Neural cell (in vitro differentiated cells): ENCODE measurements around the gene ARMH3. TPM values are rescaled to one million over a fixed set of nuclear protein-coding genes. Genes with fewer than 3 reads are reported as not detected.

ENCODE experiments used
- H2AFZ ChIP-seq: fragments of 200-600, 300-800 bp; sonication (generic), shearing (Covaris generic); 2 replicates; pipeline ENCODE4 v1.6.0; 2014; ENCODE audit warnings: low read depth, mild to moderate bottlenecking, antibody characterized with exemption, low read length, moderate library complexity
- H3F3A ChIP-seq: fragments of 200-600 bp; shearing (Covaris generic); 2 replicates; pipeline ENCODE4 v1.6.1; 2016; ENCODE audit warnings: mild to moderate bottlenecking, moderate library complexity, mixed read lengths, antibody characterized with exemption, low read length; ENCODE audit not compliant: insufficient read depth, poor library complexity, severe bottlenecking
- H3K27ac ChIP-seq: fragments of 200-600, 300-800 bp; sonication (generic), shearing (Covaris generic); 2 replicates; pipeline ENCODE4 v1.5.1; 2014; ENCODE audit warnings: mild to moderate bottlenecking, low read length, moderate library complexity
- H3K27me3 ChIP-seq: fragments of 300-800, 200-600 bp; sonication (generic), shearing (Covaris generic); 2 replicates; pipeline ENCODE4 v1.6.0; 2014; ENCODE audit warnings: mild to moderate bottlenecking, low read depth, low read length, moderate library complexity; ENCODE audit not compliant: insufficient read depth
- H3K36me3 ChIP-seq: fragments of 300-800, 200-600 bp; sonication (generic), shearing (Covaris generic); 2 replicates; pipeline ENCODE4 v1.5.1; 2014; ENCODE audit warnings: mild to moderate bottlenecking, antibody characterized with exemption, low read length, moderate library complexity; ENCODE audit not compliant: insufficient read depth
- H3K4me2 ChIP-seq: fragments of 300-800, 200-600 bp; sonication (generic), shearing (Covaris generic); 2 replicates; pipeline ENCODE4 v1.6.0; 2014; ENCODE audit warnings: mild to moderate bottlenecking, low read length
- H3K4me3 ChIP-seq: fragments of 300-800, 200-600 bp; sonication (generic), shearing (Covaris generic); 2 replicates; pipeline ENCODE4 v1.5.1; 2014; ENCODE audit warnings: mild to moderate bottlenecking, low read length, moderate library complexity
- H3K79me2 ChIP-seq: fragments of 200-600 bp; shearing (Covaris generic); replicated peaks from 2 replicates; pipeline ENCODE4 v1.6.0; 2014; ENCODE audit warnings: mild to moderate bottlenecking, low read length, moderate library complexity; ENCODE audit not compliant: insufficient read depth
- H3K9ac ChIP-seq: fragments of 300-800, 200-600 bp; sonication (generic), shearing (Covaris generic); 2 replicates; pipeline ENCODE4 v1.6.1; 2016; ENCODE audit warnings: mild to moderate bottlenecking, low read length, mixed read lengths
- H3K9me2 ChIP-seq: fragments of 200-600 bp; shearing (Covaris generic); 2 replicates; pipeline ENCODE4 v1.6.1; 2016; ENCODE audit warnings: mild to moderate bottlenecking, low read length, mixed read lengths; ENCODE audit not compliant: insufficient read depth
- H3K9me3 ChIP-seq: fragments of 200-600, 300-800 bp; sonication (generic), shearing (Covaris generic); 2 replicates; pipeline ENCODE4 v1.6.1; 2016; ENCODE audit warnings: mild to moderate bottlenecking, mixed run types, low read length, moderate library complexity, mixed read lengths
- H4K20me1 ChIP-seq: fragments of 200-600 bp; shearing (Covaris generic); 2 replicates; pipeline ENCODE4 v1.6.1; 2016; ENCODE audit warnings: mild to moderate bottlenecking, mixed run types; ENCODE audit not compliant: insufficient read depth
- EP300 ChIP-seq: fragments of 450-650 bp; conservative IDR thresholded peaks from 2 replicates; pipeline ENCODE4 v1.6.1; 2014; ENCODE audit warnings: antibody characterized with exemption, mild to moderate bottlenecking, moderate library complexity; ENCODE audit not compliant: poor library complexity, severe bottlenecking
- EZH2 ChIP-seq: fragments of 200-600, 300-800 bp; shearing (Covaris generic), sonication (generic); IDR thresholded peaks from 2 replicates; pipeline ENCODE4 v1.6.1; 2014; ENCODE audit warnings: antibody characterized with exemption, low read length, borderline replicate concordance, mild to moderate bottlenecking; ENCODE audit not compliant: insufficient read depth, poor library complexity, severe bottlenecking
- MXI1 ChIP-seq: fragments of 450-650 bp; conservative IDR thresholded peaks from 2 replicates; pipeline ENCODE4 v1.6.1; 2014; ENCODE audit warnings: antibody characterized with exemption, mild to moderate bottlenecking; ENCODE audit not compliant: poor library complexity, severe bottlenecking
- POLR2AphosphoS5 ChIP-seq: IDR thresholded peaks from 2 replicates; pipeline ENCODE4 v1.6.1; 2012
- RAD21 ChIP-seq: fragments of 450-650 bp; conservative IDR thresholded peaks from 2 replicates; pipeline ENCODE4 v1.6.1; 2014; ENCODE audit warnings: antibody characterized with exemption, mild to moderate bottlenecking, moderate library complexity
- REST ChIP-seq: IDR thresholded peaks from 2 replicates; pipeline ENCODE4 v1.6.1; 2012; ENCODE audit warnings: borderline replicate concordance
- SMC3 ChIP-seq: fragments of 450-650 bp; conservative IDR thresholded peaks from 2 replicates; pipeline ENCODE4 v1.6.1; 2014; ENCODE audit warnings: antibody characterized with exemption, mild to moderate bottlenecking, moderate library complexity; ENCODE audit not compliant: poor library complexity
- TAF1 ChIP-seq: IDR thresholded peaks from 2 replicates; pipeline ENCODE4 v1.6.1; 2012; ENCODE audit warnings: low read depth
- polyA plus RNA-seq: library from polyadenylated mRNA; depleted of rRNA; stranded (reverse); fragments of >200 nt; gene quantifications from 2 replicates; pipeline ENCODE4 v1.2.3, GENCODE V29; 2014
- TF ChIP-seq, protein P1 (sequence below): fragments of 450-650 bp; IDR thresholded peaks from 2 replicates; pipeline ENCODE4 v1.5.1; 2014; ENCODE audit warnings: antibody characterized with exemption, mild to moderate bottlenecking, moderate library complexity; ENCODE audit not compliant: poor library complexity, severe bottlenecking

The ARMH3 gene
- polyA plus RNA-seq, 1 donor from 2014 or later = 13.4 TPM

- H3K27ac ChIP-seq = no peak overlapping the region
- no peaks in the 10 kb centered on the region for H3K9me3 ChIP-seq
- H2AFZ ChIP-seq = no peak overlapping the region
- no peaks in the 10 kb centered on the region for H3F3A ChIP-seq
- H3K4me2 ChIP-seq = no peak overlapping the region
- H3K79me2 ChIP-seq = no peaks in the 10 kb centered on the region
- H3K9ac ChIP-seq = no peak overlapping the region
- no peaks in the 10 kb centered on the region for H4K20me1 ChIP-seq
- TF ChIP-seq EZH2 (no peak), RAD21 (no peak), EP300 (no peak), SMC3 (no peak), MXI1 (no peak), TAF1 (no peak), REST (no peak), POLR2AphosphoS5 (no peak)
- TF ChIP-seq, protein P1, sequence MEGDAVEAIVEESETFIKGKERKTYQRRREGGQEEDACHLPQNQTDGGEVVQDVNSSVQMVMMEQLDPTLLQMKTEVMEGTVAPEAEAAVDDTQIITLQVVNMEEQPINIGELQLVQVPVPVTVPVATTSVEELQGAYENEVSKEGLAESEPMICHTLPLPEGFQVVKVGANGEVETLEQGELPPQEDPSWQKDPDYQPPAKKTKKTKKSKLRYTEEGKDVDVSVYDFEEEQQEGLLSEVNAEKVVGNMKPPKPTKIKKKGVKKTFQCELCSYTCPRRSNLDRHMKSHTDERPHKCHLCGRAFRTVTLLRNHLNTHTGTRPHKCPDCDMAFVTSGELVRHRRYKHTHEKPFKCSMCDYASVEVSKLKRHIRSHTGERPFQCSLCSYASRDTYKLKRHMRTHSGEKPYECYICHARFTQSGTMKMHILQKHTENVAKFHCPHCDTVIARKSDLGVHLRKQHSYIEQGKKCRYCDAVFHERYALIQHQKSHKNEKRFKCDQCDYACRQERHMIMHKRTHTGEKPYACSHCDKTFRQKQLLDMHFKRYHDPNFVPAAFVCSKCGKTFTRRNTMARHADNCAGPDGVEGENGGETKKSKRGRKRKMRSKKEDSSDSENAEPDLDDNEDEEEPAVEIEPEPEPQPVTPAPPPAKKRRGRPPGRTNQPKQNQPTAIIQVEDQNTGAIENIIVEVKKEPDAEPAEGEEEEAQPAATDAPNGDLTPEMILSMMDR = no peak
- no peaks in the 10 kb centered on the region for H3K9me2 ChIP-seq
- no peak overlapping the region for H3K4me3 ChIP-seq
- H3K36me3 ChIP-seq = no peaks in the 10 kb centered on the region
- H3K27me3 ChIP-seq = no peaks in the 10 kb centered on the region
Measured at GRCh38 chr10:101968286-101968939, 87.6 kb downstream of the ARMH3 start.

GRCh38 chr10:101967713-101968112 lies 88.3 kb downstream of the ARMH3 start:
- Histone ChIP-seq H3K27ac (no peak overlapping the region), H3F3A (no peaks in the 10 kb centered on the region), H3K9me3 (no peaks in the 10 kb centered on the region), H3K9ac (no peak overlapping the region), H3K36me3 (no peaks in the 10 kb centered on the region), H3K9me2 (no peaks in the 10 kb centered on the region), H3K4me2 (no peak overlapping the region), H3K4me3 (no peak overlapping the region), H3K79me2 (no peaks in the 10 kb centered on the region), H4K20me1 (no peaks in the 10 kb centered on the region), H3K27me3 (no peaks in the 10 kb centered on the region), H2AFZ (no peak overlapping the region)
- TF ChIP-seq MXI1 (no peak), EZH2 (no peak), SMC3 (no peak), REST (no peak), TAF1 (no peak), POLR2AphosphoS5 (no peak), EP300 (no peak), RAD21 (no peak)
- TF ChIP-seq, protein P1 = no peak
